HG02798 (cell line): ENCODE results near the gene CCDC85C.
"Not testable (repeated sequence)": the region's sequence is repeated elsewhere in the genome, so short reads cannot be mapped to it uniquely, and the experiment has no call there.

Experiments used
- ATAC-seq: cut with Tn5 transposase; IDR thresholded peaks from one replicate; pipeline ENCODE4 v1.9.1; 2021; ENCODE audit warnings: mild to moderate bottlenecking; ENCODE audit not compliant: unreplicated experiment, poor library complexity

CCDC85C gene

GRCh38 chr14:99603471-99604277 is at the start of gene CCDC85C:
Gene CCDC85C, minus strand, starts transcription at chr14:99604207. Its CDS starts 248 bp downstream, at chr14:99603959.
- no peak for ATAC-seq

- ATAC-seq, result no peak
These were observed 48.1 kb upstream of the CCDC85C start for GRCh38 chr14:99651953-99652746.

GRCh38 chr14:99650189-99650588 is 46.2 kb upstream of the CCDC85C start:
- no peak for ATAC-seq

- no peak for ATAC-seq
These were observed 45.6 kb upstream of the CCDC85C start for GRCh38 chr14:99649643-99650042.

- no peak for ATAC-seq
These were observed 45.2 kb upstream of the CCDC85C start for GRCh38 chr14:99649219-99649618.

GRCh38 chr14:99648027-99648784 is 44.2 kb upstream of the CCDC85C start:
- ATAC-seq, result no peak

- no peak for ATAC-seq
These were observed 43.4 kb upstream of the CCDC85C start for GRCh38 chr14:99647411-99647810.

GRCh38 chr14:99645545-99646505 is 41.8 kb upstream of the CCDC85C start:
- ATAC-seq, result no peak

GRCh38 chr14:99644723-99645544 is 40.9 kb upstream of the CCDC85C start, which contains the start of gene HHIPL1:
Gene HHIPL1, plus strand, starts transcription at chr14:99645129. Its CDS starts 79 bp downstream, at chr14:99645208.
- no peak for ATAC-seq

GRCh38 chr14:99644035-99644587 is 40.1 kb upstream of the CCDC85C start:
- ATAC-seq, result no peak

- no peak for ATAC-seq
These were observed 39.3 kb upstream of the CCDC85C start for GRCh38 chr14:99643343-99643742.

- ATAC-seq, result not testable (repeated sequence)
These were observed 38.8 kb upstream of the CCDC85C start for GRCh38 chr14:99642771-99643170.

- ATAC-seq, result no peak
These were observed 33.6 kb upstream of the CCDC85C start for GRCh38 chr14:99637624-99638023.

- no peak for ATAC-seq
These were observed 32.5 kb upstream of the CCDC85C start for GRCh38 chr14:99636487-99636886.

- ATAC-seq, result no peak
These were observed 31.1 kb upstream of the CCDC85C start for GRCh38 chr14:99635116-99635515.

- no peak for ATAC-seq
These were observed 30.4 kb upstream of the CCDC85C start for GRCh38 chr14:99634443-99634842.

- no peak for ATAC-seq
These were observed 29.9 kb upstream of the CCDC85C start for GRCh38 chr14:99633918-99634317.

- ATAC-seq, result no peak
These were observed 29.1 kb upstream of the CCDC85C start for GRCh38 chr14:99633141-99633540.
